Measurements from ENCODE around the gene SSC4D. TPM values are rescaled to one million over a fixed set of nuclear protein-coding genes. Genes with fewer than 3 reads are reported as not detected.

SSC4D gene
- total and polyA plus RNA-seq, 9 of the 15 experiments (the other 6 are each of a cell fraction or from before 2014, with no cell fraction given): 0.06 to 1.1 (median 0.85) TPM; not detected in 1

DNA sequence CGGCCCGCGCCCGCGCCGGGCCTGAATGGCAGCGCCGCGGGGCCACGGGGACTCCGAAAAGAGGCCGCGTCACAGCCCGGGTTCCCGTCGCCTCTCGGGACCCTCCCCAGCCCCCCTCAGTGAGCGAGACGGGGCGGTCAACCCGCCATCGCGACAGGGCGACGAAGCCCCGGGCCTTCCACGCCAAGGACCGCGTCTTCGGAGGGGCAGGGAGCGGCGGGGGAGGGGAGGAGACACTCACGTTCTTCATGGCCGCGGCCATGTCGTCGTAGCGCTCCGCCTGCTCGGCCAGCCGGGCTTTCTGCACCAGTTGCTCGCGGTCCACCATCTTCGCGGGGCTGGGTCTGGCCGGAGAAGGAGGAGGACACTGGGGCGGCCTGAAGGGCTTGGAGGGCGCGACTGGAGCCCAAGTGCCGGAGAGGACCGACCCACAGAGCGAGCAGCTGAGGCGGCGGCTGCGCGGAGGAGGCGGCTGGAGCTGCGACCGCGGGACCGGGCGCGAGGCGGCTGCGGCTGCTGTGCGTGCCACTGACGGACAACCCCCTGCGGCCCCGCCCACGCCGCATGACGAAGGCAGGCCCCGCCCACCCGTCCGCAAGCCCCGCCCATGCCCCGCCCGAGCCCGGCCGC lies 50.9 kb downstream of the SSC4D start, which contains the start of gene YWHAG (continued):
- TF ChIP-seq, protein P1, sequence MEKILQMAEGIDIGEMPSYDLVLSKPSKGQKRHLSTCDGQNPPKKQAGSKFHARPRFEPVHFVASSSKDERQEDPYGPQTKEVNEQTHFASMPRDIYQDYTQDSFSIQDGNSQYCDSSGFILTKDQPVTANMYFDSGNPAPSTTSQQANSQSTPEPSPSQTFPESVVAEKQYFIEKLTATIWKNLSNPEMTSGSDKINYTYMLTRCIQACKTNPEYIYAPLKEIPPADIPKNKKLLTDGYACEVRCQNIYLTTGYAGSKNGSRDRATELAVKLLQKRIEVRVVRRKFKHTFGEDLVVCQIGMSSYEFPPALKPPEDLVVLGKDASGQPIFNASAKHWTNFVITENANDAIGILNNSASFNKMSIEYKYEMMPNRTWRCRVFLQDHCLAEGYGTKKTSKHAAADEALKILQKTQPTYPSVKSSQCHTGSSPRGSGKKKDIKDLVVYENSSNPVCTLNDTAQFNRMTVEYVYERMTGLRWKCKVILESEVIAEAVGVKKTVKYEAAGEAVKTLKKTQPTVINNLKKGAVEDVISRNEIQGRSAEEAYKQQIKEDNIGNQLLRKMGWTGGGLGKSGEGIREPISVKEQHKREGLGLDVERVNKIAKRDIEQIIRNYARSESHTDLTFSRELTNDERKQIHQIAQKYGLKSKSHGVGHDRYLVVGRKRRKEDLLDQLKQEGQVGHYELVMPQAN (IDR thresholded peaks at IDR 0.05; ENCODE audit: borderline replicate concordance): peak; percentile 98
- TF ChIP-seq, protein P2, sequence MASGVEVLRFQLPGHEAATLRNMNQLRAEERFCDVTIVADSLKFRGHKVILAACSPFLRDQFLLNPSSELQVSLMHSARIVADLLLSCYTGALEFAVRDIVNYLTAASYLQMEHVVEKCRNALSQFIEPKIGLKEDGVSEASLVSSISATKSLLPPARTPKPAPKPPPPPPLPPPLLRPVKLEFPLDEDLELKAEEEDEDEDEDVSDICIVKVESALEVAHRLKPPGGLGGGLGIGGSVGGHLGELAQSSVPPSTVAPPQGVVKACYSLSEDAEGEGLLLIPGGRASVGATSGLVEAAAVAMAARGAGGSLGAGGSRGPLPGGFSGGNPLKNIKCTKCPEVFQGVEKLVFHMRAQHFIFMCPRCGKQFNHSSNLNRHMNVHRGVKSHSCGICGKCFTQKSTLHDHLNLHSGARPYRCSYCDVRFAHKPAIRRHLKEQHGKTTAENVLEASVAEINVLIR (CRISPR knock-in tag; IDR thresholded peaks at IDR 0.05): peak; percentile 66
- TF ChIP-seq NCOA4 (IDR thresholded peaks at IDR 0.05; ENCODE audit: partially characterized antibody) (no peak), RBM14 (IDR thresholded peaks at IDR 0.05; ENCODE audit: borderline replicate concordance, insufficient read depth, low read depth, low read length) (peak; percentile 96; the same call in 1 of the 2 replicates), EGR1 (conservative IDR thresholded peaks at IDR 0.05) (no peak), ASH1L (IDR thresholded peaks at IDR 0.05; ENCODE audit: borderline replicate concordance, low read depth, partially characterized antibody) (no peak), MYNN (IDR thresholded peaks at IDR 0.05) (0 out of 2 replicates have a peak, but pooled peaks have one; percentile 24), MYNN (CRISPR knock-in tag; IDR thresholded peaks at IDR 0.05) (no peak), CREM (IDR thresholded peaks at IDR 0.05; ENCODE audit: low read depth) (peak; percentile 72), NONO (IDR thresholded peaks at IDR 0.05; ENCODE audit: low read depth in 2 of 2, low read length in 1 of 2) (peak; percentile 46 to 90; a peak in 2 of 4 replicates), ZNF232 (CRISPR knock-in tag; IDR thresholded peaks at IDR 0.05) (peak; percentile 84; the same call in 1 of the 2 replicates), CTBP1 (IDR thresholded peaks at IDR 0.05; ENCODE audit: borderline replicate concordance) (peak; percentile 63; the same call in 1 of the 2 replicates), BRD4 (IDR thresholded peaks at IDR 0.05) (no peak), PTBP1 (IDR thresholded peaks at IDR 0.05; ENCODE audit: low read depth, low read length) (no peak; the same call in 1 of the 2 replicates), PHTF2 (CRISPR knock-in tag; IDR thresholded peaks at IDR 0.05) (no peak), TCF3 (CRISPR knock-in tag; IDR thresholded peaks at IDR 0.05) (no peak; the same call in 1 of the 2 replicates)
- TF ChIP-seq, protein P3, sequence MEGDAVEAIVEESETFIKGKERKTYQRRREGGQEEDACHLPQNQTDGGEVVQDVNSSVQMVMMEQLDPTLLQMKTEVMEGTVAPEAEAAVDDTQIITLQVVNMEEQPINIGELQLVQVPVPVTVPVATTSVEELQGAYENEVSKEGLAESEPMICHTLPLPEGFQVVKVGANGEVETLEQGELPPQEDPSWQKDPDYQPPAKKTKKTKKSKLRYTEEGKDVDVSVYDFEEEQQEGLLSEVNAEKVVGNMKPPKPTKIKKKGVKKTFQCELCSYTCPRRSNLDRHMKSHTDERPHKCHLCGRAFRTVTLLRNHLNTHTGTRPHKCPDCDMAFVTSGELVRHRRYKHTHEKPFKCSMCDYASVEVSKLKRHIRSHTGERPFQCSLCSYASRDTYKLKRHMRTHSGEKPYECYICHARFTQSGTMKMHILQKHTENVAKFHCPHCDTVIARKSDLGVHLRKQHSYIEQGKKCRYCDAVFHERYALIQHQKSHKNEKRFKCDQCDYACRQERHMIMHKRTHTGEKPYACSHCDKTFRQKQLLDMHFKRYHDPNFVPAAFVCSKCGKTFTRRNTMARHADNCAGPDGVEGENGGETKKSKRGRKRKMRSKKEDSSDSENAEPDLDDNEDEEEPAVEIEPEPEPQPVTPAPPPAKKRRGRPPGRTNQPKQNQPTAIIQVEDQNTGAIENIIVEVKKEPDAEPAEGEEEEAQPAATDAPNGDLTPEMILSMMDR (IDR thresholded peaks at IDR 0.05 in 2 of 3, conservative IDR thresholded peaks at IDR 0.05 in 1 of 3; ENCODE audit: insufficient read depth in 2 of 3, low read depth in 1 of 3, low read length in 3 of 3): no peak
- TF ChIP-seq, protein P4, sequence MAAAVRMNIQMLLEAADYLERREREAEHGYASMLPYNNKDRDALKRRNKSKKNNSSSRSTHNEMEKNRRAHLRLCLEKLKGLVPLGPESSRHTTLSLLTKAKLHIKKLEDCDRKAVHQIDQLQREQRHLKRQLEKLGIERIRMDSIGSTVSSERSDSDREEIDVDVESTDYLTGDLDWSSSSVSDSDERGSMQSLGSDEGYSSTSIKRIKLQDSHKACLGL (CRISPR knock-in tag; IDR thresholded peaks at IDR 0.05; ENCODE audit: borderline replicate concordance, poor library complexity, severe bottlenecking): peak; percentile 83
- TF ChIP-seq, protein P5, sequence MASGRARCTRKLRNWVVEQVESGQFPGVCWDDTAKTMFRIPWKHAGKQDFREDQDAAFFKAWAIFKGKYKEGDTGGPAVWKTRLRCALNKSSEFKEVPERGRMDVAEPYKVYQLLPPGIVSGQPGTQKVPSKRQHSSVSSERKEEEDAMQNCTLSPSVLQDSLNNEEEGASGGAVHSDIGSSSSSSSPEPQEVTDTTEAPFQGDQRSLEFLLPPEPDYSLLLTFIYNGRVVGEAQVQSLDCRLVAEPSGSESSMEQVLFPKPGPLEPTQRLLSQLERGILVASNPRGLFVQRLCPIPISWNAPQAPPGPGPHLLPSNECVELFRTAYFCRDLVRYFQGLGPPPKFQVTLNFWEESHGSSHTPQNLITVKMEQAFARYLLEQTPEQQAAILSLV (tag; IDR thresholded peaks at IDR 0.05): no peak

Measured in K562 (cell line).